Measurements from ENCODE around the gene TAS2R60.
"Not testable (repeated sequence)": the region's sequence is repeated elsewhere in the genome, so short reads cannot be mapped to it uniquely, and the experiment has no call there.

The TAS2R60 gene

GRCh38 chr7:143413123-143413522 is 30.1 kb upstream of the TAS2R60 start:
- Histone ChIP-seq H3K4me3 (ENCODE audit: low read depth, low read length) (no peak overlapping the region), H3K36me3 (ENCODE audit: control insufficient read depth, insufficient read depth, low read length) (no peaks in the 10 kb centered on the region), H3K27ac (ENCODE audit: low read depth, low read length) (peak overlapping the region; percentile 42), H3K9me3 (ENCODE audit: control insufficient read depth, insufficient read depth, low read length) (no peaks in the 10 kb centered on the region), H3K9ac (ENCODE audit: low read depth, low read length) (no peak overlapping the region), H3K4me1 (ENCODE audit: control insufficient read depth, insufficient read depth, low read length) (peaks cover 66% of the 10 kb centered on the region), H3K27me3 (ENCODE audit: control insufficient read depth, insufficient read depth, low read length) (no peaks in the 10 kb centered on the region)

DNA sequence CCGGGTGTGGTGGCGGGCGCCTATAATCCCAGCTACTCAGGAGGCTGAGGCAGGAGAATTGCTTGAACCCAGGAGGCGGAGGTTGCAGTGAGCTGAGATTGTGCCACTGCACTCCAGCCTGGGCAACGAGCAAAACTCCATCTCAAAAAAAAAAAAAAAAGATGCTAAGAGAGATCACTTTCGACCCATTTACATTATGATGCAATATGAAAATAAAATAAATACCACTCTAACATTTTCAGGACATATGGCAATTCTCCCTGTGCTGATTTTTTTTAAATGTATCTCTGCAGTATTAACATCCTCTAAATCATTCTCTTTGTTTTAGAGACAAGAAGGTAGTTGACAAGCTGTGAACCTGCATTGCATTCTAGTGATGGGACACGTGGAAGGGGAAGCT is 28.0 kb upstream of the TAS2R60 start:
- H3K27me3 ChIP-seq (ENCODE audit: control insufficient read depth, insufficient read depth, low read length); H3K36me3 ChIP-seq (ENCODE audit: control insufficient read depth, insufficient read depth, low read length); H3K9ac ChIP-seq (ENCODE audit: low read depth, low read length); H3K4me3 ChIP-seq (ENCODE audit: low read depth, low read length); H3K27ac ChIP-seq (ENCODE audit: low read depth, low read length); H3K9me3 ChIP-seq (ENCODE audit: control insufficient read depth, insufficient read depth, low read length): not testable (repeated sequence)
- peaks cover 55% of the 10 kb centered on the region for H3K4me1 ChIP-seq (ENCODE audit: control insufficient read depth, insufficient read depth, low read length)

DNA sequence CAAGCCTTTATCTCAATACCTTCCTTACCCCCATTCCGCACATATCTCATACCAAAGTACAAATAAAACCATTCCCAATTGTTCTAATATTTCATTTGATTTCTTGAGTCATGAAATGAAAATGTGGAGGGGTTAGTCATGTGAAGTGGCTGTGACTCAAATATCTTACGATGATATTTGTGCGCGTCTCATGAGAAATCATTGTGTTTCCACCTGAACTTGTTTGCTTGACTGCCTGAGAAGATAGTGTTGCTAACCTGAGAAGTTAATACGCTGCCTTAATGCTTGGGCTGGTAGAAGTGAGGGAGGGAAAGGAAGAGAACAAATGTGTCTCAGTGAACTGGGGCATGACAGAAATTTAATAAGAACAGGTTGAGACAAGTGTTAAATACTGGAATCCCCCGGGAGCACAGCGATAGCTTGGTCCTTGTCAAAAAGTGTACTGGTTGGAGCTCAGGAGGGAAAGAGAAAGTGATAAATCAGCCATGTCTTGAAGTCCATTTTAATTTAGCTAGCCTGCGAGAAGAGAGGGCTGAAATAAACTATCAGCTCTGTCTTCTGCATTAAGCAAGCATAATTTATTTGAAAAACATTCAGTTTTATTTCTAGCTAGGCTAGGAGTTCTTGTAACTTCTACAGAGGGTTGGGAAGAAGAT is 27.4 kb upstream of the TAS2R60 start:
- Histone ChIP-seq H3K9me3 (ENCODE audit: control insufficient read depth, insufficient read depth, low read length) (no peaks in the 10 kb centered on the region; the same call in 1 of the 2 replicates), H3K9ac (ENCODE audit: low read depth, low read length) (no peak overlapping the region), H3K4me1 (ENCODE audit: control insufficient read depth, insufficient read depth, low read length) (peaks cover 51% of the 10 kb centered on the region), H3K27me3 (ENCODE audit: control insufficient read depth, insufficient read depth, low read length) (no peaks in the 10 kb centered on the region), H3K4me3 (ENCODE audit: low read depth, low read length) (no peak overlapping the region), H3K36me3 (ENCODE audit: control insufficient read depth, insufficient read depth, low read length) (no peaks in the 10 kb centered on the region), H3K27ac (ENCODE audit: low read depth, low read length) (no peak overlapping the region)

DNA sequence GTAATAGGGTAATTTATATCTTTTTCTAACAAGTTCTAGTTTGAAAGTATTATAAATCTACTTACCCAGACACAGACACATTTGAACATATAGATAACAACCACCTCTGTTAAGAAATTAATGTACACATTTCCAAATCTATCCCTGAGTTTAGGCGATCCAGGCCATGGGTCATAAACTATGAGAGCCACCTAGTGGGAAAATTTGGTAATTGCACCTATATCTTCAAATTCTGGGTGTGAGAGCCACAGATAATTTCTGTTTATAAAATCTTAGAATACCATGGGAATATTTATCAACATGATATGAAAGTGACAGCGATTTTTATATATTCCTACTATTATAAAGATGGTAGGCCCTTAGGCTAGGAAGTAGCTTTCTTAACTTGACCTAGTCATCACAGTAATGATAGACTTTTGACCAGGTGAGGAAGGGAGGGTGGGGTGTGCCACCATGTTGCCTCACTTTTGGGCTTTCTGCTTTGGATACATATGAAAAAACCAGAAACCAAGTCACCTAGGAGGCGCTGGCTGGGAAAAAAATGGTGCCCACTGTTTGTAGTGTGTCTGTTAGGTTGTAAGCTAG is 26.6 kb upstream of the TAS2R60 start:
- peaks cover 44% of the 10 kb centered on the region for H3K4me1 ChIP-seq (ENCODE audit: control insufficient read depth, insufficient read depth, low read length)
- no peaks in the 10 kb centered on the region; the same call in 1 of the 2 replicates for H3K9me3 ChIP-seq (ENCODE audit: control insufficient read depth, insufficient read depth, low read length)
- no peak overlapping the region for H3K9ac ChIP-seq (ENCODE audit: low read depth, low read length)
- H3K36me3 ChIP-seq (ENCODE audit: control insufficient read depth, insufficient read depth, low read length): no peaks in the 10 kb centered on the region
- H3K27ac ChIP-seq (ENCODE audit: low read depth, low read length): no peak overlapping the region
- H3K27me3 ChIP-seq (ENCODE audit: control insufficient read depth, insufficient read depth, low read length): no peaks in the 10 kb centered on the region
- no peak overlapping the region for H3K4me3 ChIP-seq (ENCODE audit: low read depth, low read length)

- peak overlapping the region; percentile 40 for H3K27ac ChIP-seq (ENCODE audit: low read depth, low read length)
- no peaks in the 10 kb centered on the region for H3K36me3 ChIP-seq (ENCODE audit: control insufficient read depth, insufficient read depth, low read length)
- no peak overlapping the region for H3K9ac ChIP-seq (ENCODE audit: low read depth, low read length)
- H3K27me3 ChIP-seq (ENCODE audit: control insufficient read depth, insufficient read depth, low read length): no peaks in the 10 kb centered on the region
- H3K4me1 ChIP-seq (ENCODE audit: control insufficient read depth, insufficient read depth, low read length): peaks cover 32% of the 10 kb centered on the region
- no peak overlapping the region for H3K4me3 ChIP-seq (ENCODE audit: low read depth, low read length)
- H3K9me3 ChIP-seq (ENCODE audit: control insufficient read depth, insufficient read depth, low read length): no peaks in the 10 kb centered on the region; the same call in 1 of the 2 replicates
Observed at GRCh38 chr7:143417734-143418383, 25.4 kb upstream of the TAS2R60 start.

GRCh38 chr7:143418681-143419458 is 24.4 kb upstream of the TAS2R60 start:
- Histone ChIP-seq H3K27me3 (ENCODE audit: control insufficient read depth, insufficient read depth, low read length) (no peaks in the 10 kb centered on the region), H3K9ac (ENCODE audit: low read depth, low read length) (no peak overlapping the region), H3K4me3 (ENCODE audit: low read depth, low read length) (no peak overlapping the region), H3K27ac (ENCODE audit: low read depth, low read length) (no peak overlapping the region), H3K9me3 (ENCODE audit: control insufficient read depth, insufficient read depth, low read length) (no peaks in the 10 kb centered on the region; the same call in 1 of the 2 replicates), H3K4me1 (ENCODE audit: control insufficient read depth, insufficient read depth, low read length) (peaks cover 23% of the 10 kb centered on the region), H3K36me3 (ENCODE audit: control insufficient read depth, insufficient read depth, low read length) (no peaks in the 10 kb centered on the region)

DNA sequence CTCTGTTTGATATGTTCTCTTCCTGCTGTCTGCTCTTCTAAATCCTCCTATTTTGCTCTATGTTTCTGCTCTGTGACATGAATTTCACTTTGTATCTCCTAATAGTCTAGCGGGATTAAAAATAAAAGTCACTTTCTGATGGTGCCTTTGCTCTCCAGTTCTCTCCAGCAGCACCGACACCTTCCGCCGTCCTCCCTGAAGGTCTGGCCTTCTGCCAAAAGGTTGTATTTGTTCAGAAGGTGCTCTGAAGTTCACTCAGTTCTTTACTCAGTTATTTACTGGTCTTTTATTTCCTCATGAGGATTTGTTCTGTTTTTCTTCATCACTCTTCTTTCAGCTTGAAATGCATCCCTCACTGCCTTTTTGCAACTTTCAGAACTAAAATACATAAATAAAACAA is 23.4 kb upstream of the TAS2R60 start:
- peaks cover 19% of the 10 kb centered on the region for H3K4me1 ChIP-seq (ENCODE audit: control insufficient read depth, insufficient read depth, low read length)
- H3K4me3 ChIP-seq (ENCODE audit: low read depth, low read length): no peak overlapping the region
- H3K9me3 ChIP-seq (ENCODE audit: control insufficient read depth, insufficient read depth, low read length): no peaks in the 10 kb centered on the region; the same call in 1 of the 2 replicates
- no peaks in the 10 kb centered on the region for H3K27me3 ChIP-seq (ENCODE audit: control insufficient read depth, insufficient read depth, low read length)
- H3K36me3 ChIP-seq (ENCODE audit: control insufficient read depth, insufficient read depth, low read length): no peaks in the 10 kb centered on the region
- no peak overlapping the region for H3K9ac ChIP-seq (ENCODE audit: low read depth, low read length)
- no peak overlapping the region for H3K27ac ChIP-seq (ENCODE audit: low read depth, low read length)

DNA sequence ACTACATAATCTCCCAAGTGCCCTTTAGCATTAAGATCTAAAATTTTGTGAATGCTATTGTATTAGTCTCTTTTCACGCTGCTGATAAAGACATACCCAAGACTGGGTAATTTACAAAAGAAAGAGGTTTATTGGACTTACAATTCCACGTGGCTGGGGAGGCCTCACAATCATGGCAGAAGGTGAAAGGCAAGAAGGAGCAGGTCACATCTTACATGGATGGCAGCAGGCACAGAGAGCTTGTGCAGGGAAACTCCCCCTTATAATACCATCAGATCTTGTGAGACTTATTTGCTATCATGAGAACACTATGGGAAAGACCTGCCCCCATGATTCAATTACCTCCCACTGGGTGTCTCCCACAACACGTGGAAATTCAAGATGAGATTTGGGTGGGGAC is 22.6 kb upstream of the TAS2R60 start:
- not testable (repeated sequence) for H3K27ac ChIP-seq (ENCODE audit: low read depth, low read length); H3K4me3 ChIP-seq (ENCODE audit: low read depth, low read length)

DNA sequence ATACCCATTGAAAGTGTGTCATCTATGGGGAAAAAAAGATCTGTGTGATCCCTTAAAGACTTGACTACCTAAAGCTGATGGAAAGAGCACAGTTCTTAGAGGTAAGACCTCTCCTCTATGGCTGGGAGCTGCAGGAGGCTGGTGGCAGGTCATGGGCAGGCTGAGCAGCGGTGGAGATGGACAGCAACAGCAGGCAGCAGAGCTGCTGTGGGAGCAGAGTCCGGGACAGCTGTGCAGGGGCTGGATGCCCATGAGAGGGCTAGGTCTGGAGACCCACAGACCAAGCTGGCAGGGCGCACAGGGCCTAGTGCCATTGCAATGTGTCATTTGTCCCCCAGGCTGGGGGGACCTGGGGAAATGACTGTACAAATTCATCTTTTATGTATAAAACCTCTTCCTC is 21.2 kb upstream of the TAS2R60 start:
- Histone ChIP-seq H3K27ac (ENCODE audit: low read depth, low read length) (no peak overlapping the region), H3K27me3 (ENCODE audit: control insufficient read depth, insufficient read depth, low read length) (no peaks in the 10 kb centered on the region), H3K9ac (ENCODE audit: low read depth, low read length) (no peak overlapping the region), H3K36me3 (ENCODE audit: control insufficient read depth, insufficient read depth, low read length) (no peaks in the 10 kb centered on the region), H3K4me3 (ENCODE audit: low read depth, low read length) (no peak overlapping the region), H3K4me1 (ENCODE audit: control insufficient read depth, insufficient read depth, low read length) (peaks cover 7% of the 10 kb centered on the region), H3K9me3 (ENCODE audit: control insufficient read depth, insufficient read depth, low read length) (no peaks in the 10 kb centered on the region; the same call in 1 of the 2 replicates)

More for the DNA sequence above, 22.6 kb upstream of the TAS2R60 start:
- H3K9ac ChIP-seq (ENCODE audit: low read depth, low read length); H3K27me3 ChIP-seq (ENCODE audit: control insufficient read depth, insufficient read depth, low read length); H3K36me3 ChIP-seq (ENCODE audit: control insufficient read depth, insufficient read depth, low read length); H3K9me3 ChIP-seq (ENCODE audit: control insufficient read depth, insufficient read depth, low read length): not testable (repeated sequence)
- H3K4me1 ChIP-seq (ENCODE audit: control insufficient read depth, insufficient read depth, low read length): peaks cover 16% of the 10 kb centered on the region

DNA sequence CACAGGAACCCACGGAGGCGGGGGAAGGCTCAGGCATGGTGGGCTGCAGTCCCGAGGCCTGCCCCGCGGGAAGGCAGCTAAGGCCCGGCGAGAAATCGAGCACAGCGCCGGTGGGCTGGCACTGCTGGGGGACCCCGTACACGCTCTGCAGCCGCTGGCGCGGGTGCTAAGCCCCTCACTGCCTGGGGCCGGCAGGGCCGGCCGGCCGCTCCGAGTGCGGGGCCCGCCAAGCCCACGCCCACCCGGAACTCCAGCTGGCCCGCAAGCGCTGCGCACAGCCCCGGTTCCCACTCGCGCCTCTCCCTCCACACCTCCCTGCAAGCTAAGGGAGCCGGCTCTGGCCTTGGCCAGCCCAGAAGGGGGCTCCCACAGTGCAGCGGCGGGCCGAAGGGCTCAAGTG is 18.8 kb upstream of the TAS2R60 start:
- H3K27ac ChIP-seq (ENCODE audit: low read depth, low read length); H3K4me1 ChIP-seq (ENCODE audit: control insufficient read depth, insufficient read depth, low read length); H3K36me3 ChIP-seq (ENCODE audit: control insufficient read depth, insufficient read depth, low read length); H3K27me3 ChIP-seq (ENCODE audit: control insufficient read depth, insufficient read depth, low read length); H3K9me3 ChIP-seq (ENCODE audit: control insufficient read depth, insufficient read depth, low read length); H3K4me3 ChIP-seq (ENCODE audit: low read depth, low read length); H3K9ac ChIP-seq (ENCODE audit: low read depth, low read length): not testable (repeated sequence)
